GM12873 (cell line): ENCODE results near the gene KNCN.

ENCODE experiments used
- TF ChIP-seq, protein P1 (sequence below): IDR thresholded peaks from 2 replicates; pipeline ENCODE4 v1.5.1; 2012; ENCODE audit warnings: low read depth, mild to moderate bottlenecking, moderate library complexity, low read length, control low read depth; ENCODE audit not compliant: insufficient read depth; ENCODE audit errors: missing control alignments

Gene KNCN

DNA sequence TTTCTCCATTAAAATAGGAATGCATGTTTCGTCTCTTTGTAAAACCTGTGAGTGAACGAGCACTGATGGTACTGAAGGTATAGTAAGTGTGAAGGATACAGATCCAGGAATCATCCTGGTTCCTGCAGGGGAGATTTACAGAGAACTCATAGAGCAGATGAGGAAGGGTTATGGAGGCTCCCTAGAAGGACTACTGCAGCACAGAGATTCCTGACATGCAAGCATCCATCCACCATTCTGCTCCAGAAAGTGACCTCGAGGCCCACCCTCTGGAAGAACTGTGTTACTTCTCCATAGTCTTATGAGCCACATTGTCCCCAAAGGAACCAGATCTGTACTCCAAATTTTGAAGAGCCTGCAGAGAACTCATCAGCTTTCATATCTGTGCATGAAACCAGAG, 38.1 kb upstream of the KNCN start:
- TF ChIP-seq, protein P1, sequence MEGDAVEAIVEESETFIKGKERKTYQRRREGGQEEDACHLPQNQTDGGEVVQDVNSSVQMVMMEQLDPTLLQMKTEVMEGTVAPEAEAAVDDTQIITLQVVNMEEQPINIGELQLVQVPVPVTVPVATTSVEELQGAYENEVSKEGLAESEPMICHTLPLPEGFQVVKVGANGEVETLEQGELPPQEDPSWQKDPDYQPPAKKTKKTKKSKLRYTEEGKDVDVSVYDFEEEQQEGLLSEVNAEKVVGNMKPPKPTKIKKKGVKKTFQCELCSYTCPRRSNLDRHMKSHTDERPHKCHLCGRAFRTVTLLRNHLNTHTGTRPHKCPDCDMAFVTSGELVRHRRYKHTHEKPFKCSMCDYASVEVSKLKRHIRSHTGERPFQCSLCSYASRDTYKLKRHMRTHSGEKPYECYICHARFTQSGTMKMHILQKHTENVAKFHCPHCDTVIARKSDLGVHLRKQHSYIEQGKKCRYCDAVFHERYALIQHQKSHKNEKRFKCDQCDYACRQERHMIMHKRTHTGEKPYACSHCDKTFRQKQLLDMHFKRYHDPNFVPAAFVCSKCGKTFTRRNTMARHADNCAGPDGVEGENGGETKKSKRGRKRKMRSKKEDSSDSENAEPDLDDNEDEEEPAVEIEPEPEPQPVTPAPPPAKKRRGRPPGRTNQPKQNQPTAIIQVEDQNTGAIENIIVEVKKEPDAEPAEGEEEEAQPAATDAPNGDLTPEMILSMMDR = no peak

DNA sequence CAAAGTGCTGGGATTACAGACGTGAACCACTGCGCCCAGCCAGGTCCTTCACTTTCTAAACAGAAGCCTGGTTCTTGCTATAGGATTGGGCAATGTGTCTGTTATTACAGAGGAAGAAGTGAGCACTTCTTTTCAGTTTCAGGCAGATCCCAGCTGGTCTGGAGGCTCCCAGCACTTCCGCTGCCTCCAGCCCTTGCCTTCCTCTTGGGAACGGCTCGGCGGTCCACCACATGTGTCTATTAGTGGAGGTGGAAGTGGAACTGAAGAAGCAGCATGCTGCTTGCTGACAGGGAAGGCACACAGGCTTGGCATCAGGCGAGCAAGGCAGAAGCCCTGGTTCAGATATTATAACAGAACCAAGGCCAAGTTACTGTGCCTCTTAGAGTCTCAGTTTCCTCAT, 35.6 kb upstream of the KNCN start:
- TF ChIP-seq, protein P1 = no peak

DNA sequence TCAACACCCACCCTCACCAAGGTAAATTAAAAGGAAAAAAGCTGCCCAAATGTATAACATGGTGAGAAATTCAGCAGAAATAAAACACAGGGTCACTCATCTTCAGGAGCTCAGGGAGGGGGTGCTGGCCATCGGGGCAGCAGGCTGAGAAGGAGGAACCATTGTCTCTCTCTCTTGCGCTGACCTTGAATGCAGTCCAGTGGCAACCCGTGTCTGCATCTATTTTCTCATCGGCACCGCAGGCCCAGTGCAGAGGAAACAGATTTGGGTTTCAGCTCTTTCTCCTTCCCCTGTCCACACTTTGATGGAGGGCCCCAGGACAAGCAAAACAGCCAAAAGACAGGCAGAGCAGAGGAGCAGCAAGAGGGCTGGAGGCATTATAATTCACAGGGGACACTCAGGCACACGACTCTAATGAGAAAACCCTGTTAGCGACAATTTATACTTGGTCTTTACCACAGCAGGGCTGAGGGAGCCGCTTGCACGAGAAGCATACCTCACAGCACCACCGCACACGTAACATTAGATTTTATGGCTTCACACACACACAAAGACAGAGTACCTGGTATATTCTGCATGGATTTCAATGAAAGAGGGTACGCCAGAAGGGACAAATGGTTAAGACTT, 34.0 kb upstream of the KNCN start:
- TF ChIP-seq, protein P1 = no peak

DNA sequence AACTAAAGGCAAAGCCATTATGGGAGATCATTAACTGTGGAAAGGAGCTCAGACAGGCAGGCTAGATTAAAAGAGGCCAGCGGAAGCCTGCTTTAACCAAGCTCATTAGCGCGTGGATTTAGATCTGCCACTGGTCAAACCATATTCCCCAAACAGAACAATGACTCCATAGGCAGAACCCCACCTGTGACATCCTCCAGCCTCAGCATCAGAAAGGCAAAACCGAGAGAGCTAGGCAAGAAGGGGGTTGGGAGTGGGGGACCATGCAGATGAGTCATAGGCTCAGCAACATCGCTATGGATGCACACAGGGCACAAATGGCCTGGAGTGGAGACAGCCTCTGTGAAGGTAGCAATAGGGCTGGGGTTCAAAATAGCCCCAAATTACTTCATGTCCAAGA, 32.0 kb upstream of the KNCN start:
- TF ChIP-seq, protein P1 = no peak

DNA sequence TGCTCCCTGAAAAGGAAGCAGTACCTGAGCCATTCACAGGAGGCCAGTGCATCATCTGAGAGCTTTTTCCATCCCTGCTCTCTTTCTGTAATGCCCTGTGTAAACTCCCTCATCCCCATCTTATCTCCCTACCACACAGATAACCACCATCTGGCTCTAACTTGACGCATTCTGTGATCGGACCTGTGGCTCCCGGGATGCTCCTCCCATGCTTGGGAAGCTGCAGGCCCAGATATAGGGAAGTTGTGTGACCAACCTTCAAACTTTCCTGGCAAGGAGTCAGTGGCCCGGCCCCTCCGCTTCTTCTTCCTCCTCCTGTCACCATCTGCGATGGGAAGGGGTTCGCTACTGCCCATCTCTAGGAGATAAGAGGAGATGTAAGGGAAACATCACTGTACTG, 31.5 kb upstream of the KNCN start:
- TF ChIP-seq, protein P1 = no peak

DNA sequence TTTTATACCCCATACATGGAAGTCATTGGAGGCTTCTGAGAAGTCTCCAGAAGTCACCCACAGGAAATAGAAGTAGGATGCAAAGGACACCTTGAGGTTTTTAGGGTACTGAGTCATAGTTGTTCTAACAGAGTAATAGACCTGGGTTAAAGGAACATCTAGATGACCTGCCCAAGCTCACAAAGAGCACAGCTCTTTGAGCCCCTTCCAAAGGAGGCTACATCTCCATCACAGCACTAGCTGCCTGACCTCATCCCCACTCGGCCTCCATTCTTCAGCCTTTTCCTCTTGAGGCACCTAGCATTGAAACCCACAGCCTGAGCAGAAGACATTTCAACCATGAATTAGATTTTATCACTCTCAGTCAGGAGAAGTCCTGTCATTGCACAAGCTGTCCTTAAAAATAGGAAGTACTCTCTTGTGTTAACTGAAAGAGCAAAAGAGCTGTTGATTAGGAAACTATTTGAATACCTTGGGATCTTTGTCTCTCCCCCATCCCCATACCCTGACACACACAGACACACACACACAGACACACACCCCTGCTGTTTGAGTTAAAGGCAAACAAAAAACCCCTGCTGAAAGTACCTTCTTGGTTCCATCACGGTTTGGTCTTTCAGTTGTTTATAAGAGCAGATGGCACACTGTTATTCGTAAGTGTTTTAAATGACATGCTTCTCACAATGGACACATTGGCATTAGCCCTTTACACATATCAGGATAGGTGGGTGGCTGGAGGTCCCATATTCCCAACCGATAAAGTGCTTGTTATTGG, 30.4 kb upstream of the KNCN start:
- TF ChIP-seq, protein P1 = no peak

DNA sequence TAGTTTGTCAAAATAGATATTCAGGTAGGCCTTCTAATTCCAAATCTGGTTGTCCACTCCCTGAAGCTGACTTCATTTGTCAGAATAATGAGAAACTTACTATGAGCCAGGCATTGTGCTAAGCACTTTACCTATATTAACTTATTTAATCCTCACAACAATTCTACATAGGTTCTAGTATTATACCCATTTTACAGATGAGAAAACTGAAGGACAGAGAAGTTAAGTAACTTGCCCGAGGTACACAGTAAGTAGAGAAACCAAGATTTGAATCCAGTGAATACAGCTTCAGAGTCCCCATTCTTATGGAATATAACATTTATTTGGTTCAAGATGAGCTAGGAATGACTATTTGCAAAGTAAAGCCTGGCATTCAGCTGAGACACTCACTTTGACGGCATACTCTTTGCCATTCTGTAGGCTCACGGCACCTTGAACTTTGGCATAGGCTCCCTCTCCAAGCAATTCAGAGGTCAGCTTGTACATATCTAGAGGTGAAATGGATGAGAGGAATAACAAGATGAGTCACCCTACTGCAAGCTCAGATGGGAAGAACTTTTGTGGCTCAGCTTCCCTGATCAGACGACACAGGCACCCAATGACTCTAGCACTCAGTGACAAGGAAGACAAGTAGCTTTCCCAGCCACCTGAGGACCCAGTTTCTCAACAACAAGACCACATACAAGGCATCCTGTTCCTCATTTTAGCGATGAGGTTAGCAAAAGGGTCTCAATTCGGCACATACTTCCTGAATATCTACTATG, 28.9 kb upstream of the KNCN start:
- TF ChIP-seq, protein P1 = no peak
